DND-41 (cell line): ENCODE measurements around the gene CDC14A.

Experiments used
- CTCF ChIP-seq: IDR thresholded peaks from 2 replicates; pipeline ENCODE4 v1.5.1; 2012; ENCODE audit warnings: borderline replicate concordance, low read length, moderate library complexity, mild to moderate bottlenecking; ENCODE audit not compliant: poor library complexity, severe bottlenecking; ENCODE audit errors: extremely low read depth
- EZH2 ChIP-seq: IDR thresholded peaks from 3 replicates; pipeline ENCODE4 v1.6.1; 2012; ENCODE audit warnings: borderline replicate concordance, low read depth, mild to moderate bottlenecking, moderate library complexity, low read length, inconsistent platforms; ENCODE audit not compliant: severe bottlenecking

- TF ChIP-seq CTCF (no peak), EZH2 (no peak)
These were observed 63.1 kb downstream of the CDC14A start for GRCh38 chr1:100415498-100415778.
